GM19463 (cell line): ENCODE data around the gene PAM.
A peak's percentile ranks its signal among the peaks of the same experiment; 100 is the strongest.

Experiments used
- ATAC-seq: cut with Tn5 transposase; IDR thresholded peaks from one replicate; pipeline ENCODE4 v1.9.1; 2021; ENCODE audit warnings: mild to moderate bottlenecking, moderate library complexity; ENCODE audit not compliant: unreplicated experiment

The PAM gene

DNA sequence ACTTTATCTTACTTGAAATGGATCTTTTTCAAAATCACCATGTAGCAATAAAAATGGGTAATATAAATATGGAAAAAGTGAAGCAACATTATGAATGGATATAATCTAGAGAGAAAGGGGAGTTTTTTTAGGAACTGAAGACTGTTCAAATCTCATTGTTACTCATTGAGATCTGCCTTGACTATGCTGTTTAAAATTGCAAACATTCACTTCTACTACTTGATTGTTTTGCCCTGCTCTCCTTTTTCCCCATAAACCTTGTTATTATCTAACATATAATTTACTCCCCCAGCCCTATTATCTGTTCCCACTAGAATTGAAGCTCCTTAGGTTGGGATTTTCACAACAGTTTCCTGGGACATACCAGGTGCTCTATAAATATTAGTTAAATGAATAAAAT is 22.0 kb downstream of the PAM start:
- ATAC-seq, result no peak

DNA sequence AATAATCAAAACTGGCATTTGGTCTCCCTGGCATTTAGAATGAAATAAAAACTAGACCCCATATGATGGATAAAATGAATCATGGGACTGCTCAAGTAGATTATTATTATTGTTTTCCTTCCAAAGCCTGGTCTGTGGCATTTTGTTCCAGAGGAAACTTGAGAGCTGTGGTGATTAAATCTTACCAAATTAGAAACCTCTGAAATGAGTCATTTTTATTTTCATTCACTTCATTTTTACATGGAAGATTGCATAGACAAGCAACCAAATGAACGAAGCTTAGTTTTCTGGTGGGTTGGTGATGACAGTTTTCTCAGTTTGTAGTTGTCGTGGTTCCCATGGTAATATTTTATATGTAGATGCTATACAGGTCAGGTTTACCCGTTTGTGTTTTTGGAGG is 23.4 kb downstream of the PAM start:
- peak; percentile 35 for ATAC-seq

DNA sequence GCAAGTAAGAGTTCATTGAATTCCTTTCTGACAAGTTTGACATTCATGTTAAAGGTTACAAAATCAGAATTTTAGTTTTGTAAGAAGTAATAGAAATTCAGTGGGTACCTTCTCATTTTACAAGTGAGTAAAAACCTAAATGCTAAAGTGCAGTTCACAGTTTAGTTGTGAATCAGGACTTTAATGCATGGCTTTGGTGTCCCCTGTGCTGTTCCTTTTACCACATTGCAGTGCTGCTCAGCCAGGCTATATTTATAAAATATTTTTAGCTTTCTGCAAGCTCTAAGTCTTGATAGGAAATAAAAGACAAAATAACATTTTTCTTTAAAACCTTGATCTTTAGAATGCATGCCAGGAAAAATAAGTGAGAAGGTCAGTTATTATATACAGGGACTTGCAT is 26.3 kb downstream of the PAM start:
- no peak for ATAC-seq

DNA sequence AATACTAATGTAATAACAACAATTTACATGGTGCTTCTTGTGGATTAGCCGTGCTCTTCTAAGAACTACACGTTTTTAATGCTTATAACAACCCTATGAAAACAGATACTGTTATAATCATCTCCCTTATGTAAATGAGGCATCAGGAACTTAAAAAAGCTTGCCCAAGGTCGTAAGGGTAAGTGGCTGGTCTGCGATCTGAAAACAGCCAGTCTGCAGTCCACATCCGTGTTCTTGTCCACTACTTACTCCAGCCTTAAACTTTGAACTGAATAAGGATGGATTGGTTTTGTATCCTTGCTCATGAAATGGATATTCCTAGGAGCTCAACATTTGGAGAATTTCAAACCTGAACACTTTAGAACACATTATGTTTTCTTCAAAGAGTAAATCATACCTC is 26.7 kb downstream of the PAM start:
- ATAC-seq, result no peak

DNA sequence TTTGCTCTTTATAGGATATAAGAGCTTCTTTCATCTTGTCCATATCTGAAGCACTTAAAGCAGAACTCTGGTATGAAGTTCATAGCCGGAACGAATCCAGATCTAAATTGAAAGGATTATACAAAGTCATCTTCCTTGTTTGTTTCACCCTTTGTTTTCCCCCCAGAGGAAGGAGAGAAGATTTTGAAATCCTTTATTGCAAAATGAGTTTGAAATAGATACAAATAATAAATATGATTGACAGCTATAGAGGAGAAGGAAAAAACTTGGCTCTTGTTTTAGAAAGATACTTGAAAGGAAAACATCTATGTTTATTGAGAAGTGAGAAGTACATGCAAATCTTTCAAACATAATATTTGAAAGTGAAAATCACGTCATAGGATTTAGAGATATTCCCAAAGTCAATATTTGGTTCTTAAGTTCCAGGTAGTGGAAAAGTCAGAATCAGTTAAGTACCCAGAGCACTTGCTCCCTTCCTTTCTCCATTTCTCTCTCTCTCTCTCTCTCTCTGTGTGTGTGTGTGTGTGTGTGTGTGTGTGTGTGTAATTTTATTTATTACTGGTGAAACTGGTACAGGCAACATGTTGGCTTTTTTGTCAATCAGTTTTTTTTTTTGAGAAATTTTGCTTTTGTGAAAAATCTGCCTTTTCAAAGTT is 27.2 kb downstream of the PAM start:
- no peak for ATAC-seq

DNA sequence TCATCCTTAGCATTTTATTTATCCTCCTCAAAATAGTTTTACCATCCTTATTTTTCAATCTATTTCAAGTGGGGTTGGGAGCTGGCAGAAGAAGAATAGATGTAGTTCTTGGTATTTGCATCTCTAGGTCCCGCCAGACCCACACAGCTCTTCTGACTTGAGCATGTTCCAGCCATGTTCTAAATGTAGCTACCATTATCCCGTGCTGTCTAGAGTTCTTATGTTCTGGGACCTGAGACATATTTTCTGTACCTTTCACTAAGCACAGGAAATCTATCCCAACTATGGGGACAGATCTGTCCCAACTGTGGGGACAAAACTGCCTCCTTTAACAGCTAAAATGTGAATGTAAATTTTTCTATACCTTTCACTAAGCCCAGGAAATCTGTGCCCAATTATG is 32.0 kb downstream of the PAM start:
- no peak for ATAC-seq

DNA sequence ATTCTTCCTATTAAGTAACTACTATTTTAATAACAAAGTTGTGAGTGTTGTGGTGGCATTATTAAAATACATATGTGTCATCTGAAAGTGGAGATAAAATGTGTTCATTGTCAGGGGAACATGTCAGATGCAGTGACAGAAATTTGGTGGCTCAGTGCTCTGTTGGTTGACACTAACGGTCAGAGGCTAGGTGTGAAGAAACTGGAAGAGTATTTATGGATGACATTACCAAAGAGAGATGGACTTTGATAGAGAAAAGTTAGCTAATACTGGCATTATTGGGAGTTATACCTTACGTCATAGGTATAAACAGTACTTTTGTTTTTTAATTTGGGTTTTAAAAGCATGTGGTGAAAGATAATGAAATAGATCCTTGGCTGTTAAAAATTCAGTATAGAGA is 33.7 kb downstream of the PAM start:
- no peak for ATAC-seq

DNA sequence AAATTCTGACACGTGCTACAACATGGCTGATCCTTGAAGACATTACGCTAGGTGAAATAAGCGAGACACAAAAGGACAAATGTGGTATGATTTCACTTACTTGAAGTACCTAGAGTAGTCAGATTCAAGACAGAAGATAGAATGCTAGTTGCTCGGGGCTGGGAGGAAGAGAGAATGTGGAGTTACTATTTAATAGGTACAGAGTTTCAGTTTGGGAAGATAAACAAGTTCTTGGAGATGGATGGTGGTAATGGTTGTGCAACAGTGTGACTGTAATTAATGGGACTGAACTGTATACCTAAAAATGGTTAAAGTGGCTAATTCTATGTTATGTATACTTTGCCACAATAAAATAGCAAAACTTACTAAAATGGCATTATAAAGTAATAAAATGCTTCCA is 34.4 kb downstream of the PAM start:
- ATAC-seq, result no peak

DNA sequence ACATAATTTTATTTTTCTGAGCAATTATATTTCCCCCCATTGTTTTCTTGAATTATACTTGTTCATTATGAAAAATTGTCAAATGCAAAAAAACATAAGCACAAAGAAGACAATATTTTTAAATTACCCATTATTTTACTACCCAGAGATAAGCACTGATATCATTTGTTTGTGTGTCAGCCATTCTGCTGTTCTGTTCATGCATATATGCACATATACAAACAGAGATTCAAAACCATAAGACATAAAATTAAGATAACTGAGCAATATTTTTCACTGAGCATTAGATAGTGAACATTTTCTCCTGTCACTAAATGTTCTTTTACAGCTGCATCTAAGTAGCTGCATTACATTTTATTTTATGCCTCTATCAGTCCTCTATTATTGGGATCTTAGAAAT is 35.6 kb downstream of the PAM start:
- ATAC-seq, result no peak

DNA sequence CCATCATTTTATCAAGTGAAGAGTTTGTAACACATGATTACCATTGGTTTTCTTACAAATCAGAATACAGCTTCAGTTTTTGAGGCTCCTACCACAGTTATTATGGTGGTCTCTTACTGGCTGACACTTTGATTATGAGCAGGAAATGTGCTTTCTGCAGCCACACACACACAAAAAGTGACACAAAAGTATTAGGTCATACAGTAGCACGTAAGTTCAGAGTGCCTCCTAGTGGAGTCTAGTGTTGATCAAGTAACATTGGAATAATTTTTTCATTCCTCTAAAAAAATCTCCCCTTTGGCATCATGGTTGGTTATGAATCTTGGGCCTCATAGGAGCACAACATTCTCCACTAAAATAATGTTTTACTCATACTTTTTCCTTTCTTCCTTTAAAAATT is 37.6 kb downstream of the PAM start:
- ATAC-seq, result no peak

DNA sequence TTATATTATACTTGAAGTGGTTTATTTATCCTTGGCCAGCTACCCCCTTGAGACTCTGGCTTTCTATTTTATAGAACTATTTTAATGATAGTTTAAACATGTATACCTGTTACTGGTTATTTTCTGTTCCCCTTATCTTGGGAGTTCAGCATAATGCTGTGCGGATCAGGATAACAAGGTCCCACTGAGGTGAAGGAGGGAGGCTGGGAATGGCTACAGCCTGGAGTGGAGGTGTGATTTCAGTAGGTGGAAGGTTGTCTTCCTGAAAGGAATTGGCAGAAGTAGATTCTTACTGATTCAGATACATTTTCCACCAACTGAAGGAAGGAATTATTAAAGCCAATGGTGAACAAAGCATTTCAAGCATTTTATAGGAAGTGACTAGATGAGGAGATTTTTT is 38.9 kb downstream of the PAM start:
- no peak for ATAC-seq

DNA sequence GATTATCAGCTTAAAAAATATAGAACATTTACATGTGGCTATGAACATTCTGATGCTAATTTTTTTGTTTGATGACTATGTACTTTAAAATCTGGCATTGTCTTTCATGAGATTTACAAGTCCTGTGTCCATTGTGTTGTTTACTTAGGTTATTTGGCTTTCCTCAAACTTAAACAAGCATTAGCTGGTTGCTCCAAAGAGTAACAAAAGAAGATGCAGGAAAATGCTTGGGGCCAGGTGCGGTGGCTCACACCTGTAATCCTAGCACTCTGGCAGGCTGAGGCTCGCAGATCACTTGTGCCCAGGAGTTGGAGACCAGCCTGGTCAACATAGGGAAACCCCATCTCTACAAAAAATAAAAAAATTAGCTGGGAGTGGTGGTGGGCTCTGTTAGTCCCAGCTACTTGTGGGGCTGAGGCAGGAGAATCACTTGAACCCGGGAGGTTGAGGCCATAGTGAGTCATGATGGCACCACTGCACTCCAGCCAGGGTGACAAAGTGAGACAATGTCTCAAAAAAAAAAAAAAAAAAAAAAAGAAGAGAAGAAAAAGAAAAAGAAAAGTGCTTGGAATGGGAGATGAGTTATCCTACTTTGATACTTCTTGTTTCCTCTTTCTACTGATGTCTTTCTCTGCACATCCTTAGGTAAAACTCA is 39.7 kb downstream of the PAM start:
- ATAC-seq, result no peak

DNA sequence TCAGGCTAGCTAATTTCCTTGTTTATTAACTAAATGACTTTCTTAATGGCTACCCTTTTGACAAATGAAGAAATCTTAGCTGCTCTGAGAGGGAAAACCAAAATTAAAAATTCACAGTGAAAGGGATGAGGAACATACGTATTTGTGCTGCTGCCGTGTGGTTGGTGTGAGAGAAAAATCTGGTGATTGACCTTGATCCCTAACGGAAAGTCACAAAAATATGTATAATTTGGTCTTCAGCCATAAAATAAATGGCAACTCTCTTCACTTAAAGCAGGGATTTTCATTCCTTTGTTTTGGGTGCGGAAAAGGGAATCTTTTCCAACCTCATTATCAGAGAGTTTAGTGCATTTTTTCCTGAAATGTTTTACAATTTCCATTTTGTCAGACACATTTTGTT is 40.4 kb downstream of the PAM start:
- ATAC-seq, result no peak

DNA sequence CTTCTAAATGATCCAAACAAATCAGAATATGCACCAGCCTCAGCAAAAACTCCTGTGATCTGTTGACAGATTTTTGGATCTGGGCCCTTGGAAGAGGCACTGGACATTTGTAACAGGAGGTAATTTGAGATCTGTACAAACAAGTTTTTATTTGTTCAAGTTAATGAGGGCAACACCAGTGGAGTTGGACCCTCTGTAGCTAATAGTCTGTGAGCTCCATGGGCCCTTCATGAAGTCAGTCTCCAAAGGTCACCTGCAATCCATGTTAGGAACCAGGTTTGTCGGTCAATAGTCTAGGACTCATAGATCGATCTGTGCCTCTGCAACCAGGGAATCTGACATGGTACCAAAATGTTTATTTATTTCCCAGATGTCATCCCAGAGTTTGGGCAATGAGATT is 40.9 kb downstream of the PAM start:
- ATAC-seq, result no peak

DNA sequence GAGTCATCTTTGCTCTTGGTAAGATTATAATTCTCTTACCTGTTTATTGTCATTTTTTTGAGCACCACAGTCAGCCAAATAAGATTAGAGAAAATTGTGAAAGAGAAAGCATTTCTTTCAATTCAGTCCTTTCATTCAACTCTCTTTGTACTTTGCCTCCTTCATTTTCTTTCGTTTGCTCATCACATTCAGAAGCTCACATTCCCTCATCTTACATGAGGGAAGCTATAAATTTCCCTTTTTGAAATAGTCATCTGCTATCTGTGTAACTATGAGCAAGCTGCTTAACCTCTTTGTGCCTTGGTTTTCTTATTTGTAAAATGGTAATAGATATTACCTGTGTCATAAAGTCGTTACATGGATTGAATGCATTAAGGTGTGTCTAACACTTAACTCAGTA is 41.4 kb downstream of the PAM start:
- ATAC-seq, result no peak

DNA sequence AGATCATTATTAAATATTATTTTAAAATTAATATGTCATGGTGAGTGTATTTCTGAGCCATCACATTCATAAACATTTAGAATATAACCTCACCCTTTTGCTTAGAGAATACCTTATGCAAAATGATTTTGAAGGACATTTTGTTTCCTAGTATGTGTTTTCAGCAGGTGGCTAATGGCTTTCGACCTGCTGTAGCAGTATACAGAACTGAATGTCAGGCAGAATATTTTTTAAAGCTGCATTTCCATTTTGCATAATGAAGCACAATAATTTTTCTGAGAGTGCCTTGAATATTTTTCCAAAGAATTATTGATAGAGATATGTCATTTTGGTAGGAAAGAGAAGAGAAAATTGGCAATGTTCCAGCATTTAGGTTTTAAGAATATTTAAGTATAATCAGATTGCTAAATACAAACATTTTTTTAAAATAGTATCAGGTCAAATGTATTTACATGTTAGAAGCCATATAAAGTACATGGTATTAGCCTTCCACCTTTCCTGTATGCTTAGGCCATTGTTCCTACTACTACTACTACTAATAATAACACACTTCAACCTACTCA is 42.3 kb downstream of the PAM start:
- ATAC-seq, result no peak

DNA sequence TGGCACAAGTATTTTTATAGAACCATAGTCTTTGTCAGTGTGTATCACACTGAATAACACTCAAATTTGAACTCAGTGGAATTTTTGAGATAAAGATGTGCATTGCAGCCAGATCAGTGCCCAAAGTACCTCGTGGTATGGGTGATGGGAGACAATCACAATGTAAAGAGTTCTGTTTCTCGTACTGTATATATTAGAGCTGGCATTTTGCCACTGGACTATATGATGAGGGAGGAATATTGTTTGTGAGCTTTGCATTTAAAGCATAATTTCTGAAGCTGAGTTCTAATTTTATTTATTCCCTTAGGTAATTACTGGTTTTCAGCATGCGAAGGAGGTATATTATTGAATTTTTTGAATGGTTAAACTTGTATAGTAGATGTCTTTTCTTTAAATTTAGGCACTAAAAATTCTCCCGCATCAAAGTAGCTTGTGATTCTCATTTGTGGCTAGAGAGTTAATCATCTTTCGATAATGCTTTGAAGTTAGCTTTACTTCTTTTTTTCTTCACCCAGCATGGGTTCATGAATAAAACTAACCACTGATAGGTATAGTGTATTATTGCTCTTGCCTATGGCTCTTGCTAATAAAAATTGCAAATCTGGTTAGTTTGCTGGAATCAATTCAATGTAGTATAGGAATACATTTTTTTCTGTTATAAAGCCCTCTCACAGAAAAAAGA is 43.1 kb downstream of the PAM start:
- no peak for ATAC-seq

DNA sequence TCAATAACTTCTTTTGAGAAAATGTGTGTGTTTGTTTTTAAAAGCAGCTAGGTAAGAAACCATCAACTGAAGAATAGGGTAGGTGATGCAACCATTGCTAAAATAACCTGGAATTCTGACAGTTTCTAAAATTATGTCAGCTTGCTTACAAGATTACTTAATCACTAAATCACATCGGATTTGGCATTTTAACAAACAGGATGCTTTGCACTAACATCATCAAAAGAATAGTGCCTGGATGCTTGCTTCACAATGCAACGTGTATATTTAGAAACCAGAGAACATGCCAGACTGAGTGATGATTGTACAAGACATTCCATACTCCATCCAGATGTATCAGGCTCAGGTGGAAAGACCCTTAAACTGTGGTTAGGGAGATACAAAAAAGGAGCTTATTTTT is 43.9 kb downstream of the PAM start:
- no peak for ATAC-seq

DNA sequence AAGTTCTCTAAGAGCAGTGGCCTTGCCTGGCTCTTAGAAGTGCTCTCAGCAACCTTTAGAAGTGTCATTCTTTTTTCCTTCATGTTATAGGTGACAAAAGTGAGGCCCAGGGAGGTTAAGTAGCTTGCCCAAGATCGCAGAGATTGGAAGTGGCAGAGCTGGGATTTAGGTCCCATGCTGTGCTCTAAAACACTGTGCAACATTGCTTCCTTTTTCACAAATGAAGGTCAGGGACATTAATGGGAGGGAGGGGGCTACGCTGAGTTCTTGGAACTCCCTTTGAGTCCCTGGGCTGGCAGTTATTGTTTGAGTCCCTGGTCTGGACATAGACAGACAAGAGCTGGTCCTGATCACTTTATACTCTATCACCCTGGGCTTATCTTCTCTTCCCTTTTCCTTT is 45.3 kb downstream of the PAM start:
- no peak for ATAC-seq

DNA sequence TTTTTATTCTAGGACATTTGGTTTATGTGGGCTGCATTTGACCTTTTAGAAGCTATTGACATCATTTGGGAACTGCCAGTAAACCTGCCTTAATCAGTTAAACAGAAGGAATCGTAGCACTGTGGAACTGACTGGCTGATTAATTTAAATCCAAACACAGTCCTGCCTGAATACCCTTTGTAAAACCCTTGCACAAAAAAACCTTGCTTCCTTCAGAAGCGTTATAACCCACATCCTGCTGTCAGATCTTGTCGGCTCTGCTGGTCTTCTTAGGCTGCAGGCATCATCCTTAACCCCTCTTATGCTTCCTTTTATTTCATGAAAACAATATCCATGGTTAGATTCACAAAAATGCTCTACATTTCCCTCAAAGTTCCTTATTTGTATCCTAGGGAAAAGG is 46.3 kb downstream of the PAM start:
- no peak for ATAC-seq

DNA sequence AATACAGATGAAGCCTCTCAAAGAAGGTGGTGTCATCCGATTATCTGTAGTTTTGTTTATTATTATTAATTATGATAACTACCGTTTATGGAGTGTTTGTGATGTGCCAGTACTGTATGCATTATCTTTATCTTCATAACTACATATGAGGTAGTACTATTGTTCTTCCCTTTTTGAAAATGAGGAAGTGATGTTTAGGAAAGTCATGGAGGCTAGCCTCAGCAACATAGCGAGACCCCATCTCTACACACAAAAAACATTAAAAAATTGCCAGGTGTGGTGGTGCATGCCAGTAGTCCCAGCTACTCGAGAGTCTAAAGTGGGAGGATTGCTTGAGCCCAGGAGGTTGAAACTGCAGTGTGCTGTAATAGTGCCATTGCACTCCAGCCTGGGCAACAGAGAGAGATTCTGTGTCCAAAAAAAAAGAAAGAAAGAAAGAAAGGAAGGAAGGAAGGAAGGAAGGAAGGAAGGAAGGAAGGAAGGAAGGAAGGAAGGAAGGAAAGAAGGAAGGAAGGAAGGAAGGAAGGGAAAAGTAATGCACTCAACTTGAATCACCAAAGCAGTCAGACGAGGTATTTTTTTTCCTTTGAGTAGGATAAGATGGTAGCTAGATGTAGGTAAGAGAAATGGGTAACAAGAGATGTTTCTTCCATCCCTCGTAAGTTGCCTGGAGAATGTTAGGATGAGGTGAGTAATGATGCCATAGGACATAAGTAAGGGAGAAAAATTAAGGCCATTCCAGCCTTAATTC is 47.8 kb downstream of the PAM start:
- ATAC-seq, result no peak
